HEK293 (cell line): Measurements from ENCODE around the gene ZSCAN16.

ENCODE experiments used
- CTCF ChIA-PET: fragments of 350-600 bp; formaldehyde crosslinking; extraction: SDS; loops from one replicate; lab custom pipeline; 2021; ENCODE audit warnings: antibody characterized with exemption; lab: Yijun Ruan, JAX
- POLR2A ChIA-PET: fragments of 300-600 bp; formaldehyde crosslinking; extraction: SDS; loops from one replicate; lab custom pipeline; 2020; ENCODE audit warnings: antibody characterized with exemption, inconsistent platforms; lab: Yijun Ruan, JAX
- H3K27ac ChIP-seq: fragments of 200-500 bp; sonication (Bioruptor generic); 2 replicates; pipeline ENCODE4 v1.5.1; 2014; ENCODE audit warnings: low read depth, low read length, control low read depth, inconsistent platforms; ENCODE audit errors: extremely low read depth
- H3K36me3 ChIP-seq, 2 experiments: fragments of 200-500 bp in 1 of 2; sonication (Bioruptor generic) in 1 of 2; 1 replicate in 1 of 2; 2 replicates in 1 of 2; pipeline ENCODE4 v1.5.1; 2014 to 2017; ENCODE audit warnings: inconsistent platforms in 2 of 2, low read length in 2 of 2; ENCODE audit not compliant: control insufficient read depth in 2 of 2, insufficient read depth in 1 of 2
- H3K4me1 ChIP-seq: fragments of 200-500 bp; sonication (Bioruptor generic); 2 replicates; pipeline ENCODE4 v1.5.1; 2014; ENCODE audit warnings: mild to moderate bottlenecking, low read length, inconsistent platforms; ENCODE audit not compliant: control insufficient read depth, insufficient read depth
- H3K4me3 ChIP-seq: 2 replicates; pipeline ENCODE4 v1.5.1; 2011; ENCODE audit warnings: low read depth, mild to moderate bottlenecking, control low read depth, low read length, moderate library complexity
- H3K9me3 ChIP-seq: fragments of 200-500 bp; sonication (Bioruptor generic); 2 replicates; pipeline ENCODE4 v1.5.1; 2014; ENCODE audit warnings: low read depth, low read length, inconsistent platforms; ENCODE audit not compliant: control insufficient read depth, insufficient read depth
- HOXA7 ChIP-seq: sonication (generic); formaldehyde crosslinking; IDR thresholded peaks from 2 replicates; pipeline ENCODE4 v1.8.1; 2022; ENCODE audit warnings: missing genetic modification reagents, borderline replicate concordance
- KLF10 ChIP-seq: fragments of 450-650 bp; IDR thresholded peaks from 2 replicates; pipeline ENCODE4 v1.5.1; 2018; ENCODE audit warnings: missing biosample characterization, mild to moderate bottlenecking, missing genetic modification characterization
- YY1 ChIP-seq: fragments of 450-650 bp; formaldehyde crosslinking; IDR thresholded peaks from 2 replicates; pipeline ENCODE4 v1.5.1; 2018; ENCODE audit warnings: missing biosample characterization, missing genetic modification characterization
- ZBTB49 ChIP-seq: fragments of 450-650 bp; formaldehyde crosslinking; IDR thresholded peaks from 2 replicates; pipeline ENCODE4 v1.5.1; 2016; ENCODE audit warnings: missing biosample characterization, missing genetic modification characterization, low read depth
- ZNF16 ChIP-seq: fragments of 450-650 bp; formaldehyde crosslinking; IDR thresholded peaks from 2 replicates; pipeline ENCODE4 v1.5.1; 2016; ENCODE audit warnings: low read depth, missing biosample characterization, missing genetic modification characterization
- ZNF202 ChIP-seq: fragments of 450-650 bp; formaldehyde crosslinking; IDR thresholded peaks from 2 replicates; pipeline ENCODE4 v1.5.1; 2016; ENCODE audit warnings: missing biosample characterization, missing genetic modification characterization, borderline replicate concordance
- ZNF223 ChIP-seq: fragments of 450-650 bp; formaldehyde crosslinking; IDR thresholded peaks from 2 replicates; pipeline ENCODE4 v1.5.1; 2016; ENCODE audit warnings: missing biosample characterization, missing genetic modification characterization
- ZNF23 ChIP-seq: fragments of 450-650 bp; formaldehyde crosslinking; IDR thresholded peaks from 2 replicates; pipeline ENCODE4 v1.5.1; 2016; ENCODE audit warnings: missing biosample characterization, missing genetic modification characterization, borderline replicate concordance
- ZNF274 ChIP-seq, 2 experiments: fragments of 200-500 bp in 1 of 2; fragments of 450-650 bp in 1 of 2; sonication (Bioruptor generic) in 1 of 2; formaldehyde crosslinking in 1 of 2; IDR thresholded peaks; 2 replicates each; pipeline versions ENCODE4 v1.5.1 to v1.6.1; 2014 to 2016; ENCODE audit warnings: borderline replicate concordance in 1 of 2, inconsistent platforms in 1 of 2, low read length in 1 of 2, missing biosample characterization in 1 of 2, missing genetic modification characterization in 1 of 2
- ZNF449 ChIP-seq: fragments of 450-650 bp; formaldehyde crosslinking; IDR thresholded peaks from 2 replicates; pipeline ENCODE4 v1.5.1; 2017; ENCODE audit warnings: missing biosample characterization, mild to moderate bottlenecking, missing genetic modification characterization, moderate library complexity
- ZNF544 ChIP-seq: fragments of 450-650 bp; formaldehyde crosslinking; IDR thresholded peaks from 2 replicates; pipeline ENCODE4 v1.5.0; 2017; ENCODE audit warnings: missing biosample characterization, missing genetic modification characterization
- ZNF621 ChIP-seq: fragments of 450-650 bp; formaldehyde crosslinking; IDR thresholded peaks from 2 replicates; pipeline ENCODE4 v1.5.1; 2017; ENCODE audit warnings: missing biosample characterization, missing genetic modification characterization
- ZNF623 ChIP-seq: fragments of 450-650 bp; formaldehyde crosslinking; IDR thresholded peaks from 2 replicates; pipeline ENCODE4 v1.5.1; 2016; ENCODE audit warnings: missing biosample characterization, missing genetic modification characterization
- ZNF658 ChIP-seq: fragments of 450-650 bp; formaldehyde crosslinking; IDR thresholded peaks from 2 replicates; pipeline ENCODE4; 2016; ENCODE audit warnings: missing biosample characterization, missing genetic modification characterization
- ZNF777 ChIP-seq: fragments of 450-650 bp; formaldehyde crosslinking; IDR thresholded peaks from 2 replicates; pipeline ENCODE4 v1.5.1; 2017; ENCODE audit warnings: missing biosample characterization, missing genetic modification characterization, borderline replicate concordance
- ZNF830 ChIP-seq: fragments of 450-650 bp; IDR thresholded peaks from 2 replicates; pipeline ENCODE4 v1.5.0; 2018; ENCODE audit warnings: missing biosample characterization, missing genetic modification characterization, low read depth, mild to moderate bottlenecking, moderate library complexity
- ZXDB ChIP-seq: fragments of 450-650 bp; formaldehyde crosslinking; IDR thresholded peaks from 2 replicates; pipeline ENCODE4 v1.5.1; 2016; ENCODE audit warnings: missing biosample characterization, missing genetic modification characterization
- TF ChIP-seq, protein P1 (sequence below): fragments of 450-650 bp; formaldehyde crosslinking; IDR thresholded peaks from 2 replicates; pipeline ENCODE4 v1.5.1; 2017; ENCODE audit warnings: missing biosample characterization, missing genetic modification characterization
- TF ChIP-seq, protein P2 (sequence below): fragments of 450-650 bp; formaldehyde crosslinking; IDR thresholded peaks from 2 replicates; pipeline ENCODE4 v1.5.1; 2017; ENCODE audit warnings: missing biosample characterization, missing genetic modification characterization

ZSCAN16 gene

DNA sequence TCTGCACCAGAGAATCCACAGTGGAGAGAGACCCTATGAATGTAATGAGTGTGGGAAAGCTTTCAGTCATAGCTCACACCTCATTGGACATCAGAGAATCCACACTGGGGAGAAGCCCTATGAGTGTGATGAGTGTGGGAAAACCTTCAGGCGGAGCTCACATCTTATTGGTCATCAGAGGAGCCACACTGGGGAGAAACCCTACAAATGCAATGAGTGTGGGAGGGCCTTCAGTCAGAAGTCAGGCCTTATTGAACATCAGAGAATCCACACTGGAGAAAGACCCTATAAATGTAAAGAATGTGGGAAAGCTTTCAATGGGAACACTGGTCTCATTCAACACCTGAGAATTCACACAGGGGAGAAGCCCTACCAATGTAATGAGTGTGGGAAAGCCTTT lies 29.1 kb downstream of the ZSCAN16 start:
- no peak overlapping the region for H3K27ac ChIP-seq
- TF ChIP-seq, protein P1, sequence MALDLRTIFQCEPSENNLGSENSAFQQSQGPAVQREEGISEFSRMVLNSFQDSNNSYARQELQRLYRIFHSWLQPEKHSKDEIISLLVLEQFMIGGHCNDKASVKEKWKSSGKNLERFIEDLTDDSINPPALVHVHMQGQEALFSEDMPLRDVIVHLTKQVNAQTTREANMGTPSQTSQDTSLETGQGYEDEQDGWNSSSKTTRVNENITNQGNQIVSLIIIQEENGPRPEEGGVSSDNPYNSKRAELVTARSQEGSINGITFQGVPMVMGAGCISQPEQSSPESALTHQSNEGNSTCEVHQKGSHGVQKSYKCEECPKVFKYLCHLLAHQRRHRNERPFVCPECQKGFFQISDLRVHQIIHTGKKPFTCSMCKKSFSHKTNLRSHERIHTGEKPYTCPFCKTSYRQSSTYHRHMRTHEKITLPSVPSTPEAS (tag by site-specific recombination): no peak
- TF ChIP-seq KLF10 (tag by site-specific recombination) (no peak), ZNF449 (tag by site-specific recombination) (no peak), ZNF658 (tag by site-specific recombination) (no peak), HOXA7 (CRISPR knock-in tag) (no peak), ZNF223 (tag by site-specific recombination) (no peak), ZNF274 (IDR thresholded peaks at IDR 0.05; ENCODE audit: low read length) (no peak), ZNF274 (tag by site-specific recombination; IDR thresholded peaks at IDR 0.05; ENCODE audit: borderline replicate concordance) (no peak), ZNF623 (tag by site-specific recombination) (no peak), ZNF830 (tag by site-specific recombination) (no peak), ZNF777 (tag by site-specific recombination) (no peak), YY1 (tag by site-specific recombination) (no peak), ZBTB49 (tag by site-specific recombination) (no peak), ZNF544 (tag by site-specific recombination) (no peak), ZNF23 (tag by site-specific recombination) (no peak), ZNF16 (tag by site-specific recombination) (no peak), ZNF202 (tag by site-specific recombination) (no peak), ZNF621 (tag by site-specific recombination) (no peak), ZXDB (tag by site-specific recombination) (no peak)
- TF ChIP-seq, protein P2, sequence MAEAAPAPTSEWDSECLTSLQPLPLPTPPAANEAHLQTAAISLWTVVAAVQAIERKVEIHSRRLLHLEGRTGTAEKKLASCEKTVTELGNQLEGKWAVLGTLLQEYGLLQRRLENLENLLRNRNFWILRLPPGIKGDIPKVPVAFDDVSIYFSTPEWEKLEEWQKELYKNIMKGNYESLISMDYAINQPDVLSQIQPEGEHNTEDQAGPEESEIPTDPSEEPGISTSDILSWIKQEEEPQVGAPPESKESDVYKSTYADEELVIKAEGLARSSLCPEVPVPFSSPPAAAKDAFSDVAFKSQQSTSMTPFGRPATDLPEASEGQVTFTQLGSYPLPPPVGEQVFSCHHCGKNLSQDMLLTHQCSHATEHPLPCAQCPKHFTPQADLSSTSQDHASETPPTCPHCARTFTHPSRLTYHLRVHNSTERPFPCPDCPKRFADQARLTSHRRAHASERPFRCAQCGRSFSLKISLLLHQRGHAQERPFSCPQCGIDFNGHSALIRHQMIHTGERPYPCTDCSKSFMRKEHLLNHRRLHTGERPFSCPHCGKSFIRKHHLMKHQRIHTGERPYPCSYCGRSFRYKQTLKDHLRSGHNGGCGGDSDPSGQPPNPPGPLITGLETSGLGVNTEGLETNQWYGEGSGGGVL (tag by site-specific recombination): no peak
- TF ChIP-seq, all 188 proteins: peak for 0
- no peak overlapping the region for H3K4me3 ChIP-seq
- ChIA-PET CTCF (interaction anchor here (0.6 to 1.5 kb wide), 4 partner anchors 9 to 261 kb away, joined by 3 to 6 read pairs (median 4); no protein-coding TSS in a partner anchor), POLR2A (interaction anchor here (1.7 kb wide), 1 partner anchor 12 kb away, joined by 6 read pairs; the partner anchor contains the start of gene ZKSCAN8)
- peaks cover 44 to 91% of the 10 kb centered on the region in 2 experiments for H3K36me3 ChIP-seq
- H3K9me3 ChIP-seq: no peaks in the 10 kb centered on the region
- H3K4me1 ChIP-seq: no peaks in the 10 kb centered on the region
